Spleen (tissue), 11 donors: ENCODE measurements around the gene PAFAH1B1. TPM values are rescaled to one million over a fixed set of nuclear protein-coding genes. Genes with fewer than 3 reads are reported as not detected.

Experiments
- DNase-seq: peaks from one replicate; pipeline ENCODE4 v3.0.0-alpha.2; 2020
- H3K27ac ChIP-seq, 8 donors: fragments of 200-600 bp; sonication (generic) in 7 of 8; 1 replicate in 4 of 8; 2 replicates in 4 of 8; pipeline versions ENCODE4 v1.5.0 to v1.8.0; 2016 to 2021; ENCODE audit warnings: inconsistent platforms in 4 of 8, mild to moderate bottlenecking in 4 of 8, moderate library complexity in 1 of 8
- H3K27me3 ChIP-seq, 7 donors: fragments of 200-600 bp; sonication (generic) in 6 of 7; replicated peaks in 1 of 7; 1 replicate in 4 of 7; 2 replicates in 3 of 7; pipeline versions ENCODE4 v1.5.0 to v1.8.0; 2016 to 2021; ENCODE audit warnings: inconsistent platforms in 3 of 7, mild to moderate bottlenecking in 1 of 7
- H3K36me3 ChIP-seq, 6 donors: fragments of 200-600 bp; sonication (generic) in 5 of 6; 1 replicate in 4 of 6; 2 replicates in 2 of 6; pipeline versions ENCODE4 v1.5.0 to v1.8.0; 2016 to 2021; ENCODE audit warnings: inconsistent platforms in 2 of 6
- H3K4me1 ChIP-seq, 6 donors: fragments of 200-600 bp; sonication (generic) in 5 of 6; 1 replicate in 3 of 6; 2 replicates in 3 of 6; pipeline versions ENCODE4 v1.5.0 to v1.8.0; 2016 to 2021; ENCODE audit warnings: inconsistent platforms in 3 of 6
- H3K4me3 ChIP-seq, 8 donors: fragments of 200-600 bp; sonication (generic) in 7 of 8; 1 replicate in 4 of 8; 2 replicates in 4 of 8; pipeline versions ENCODE4 v1.5.0 to v1.8.0; 2016 to 2021; ENCODE audit warnings: inconsistent platforms in 4 of 8, mild to moderate bottlenecking in 4 of 8, moderate library complexity in 2 of 8
- H3K9me3 ChIP-seq, 8 donors: fragments of 200-600 bp; sonication (generic) in 7 of 8; 1 replicate in 4 of 8; 2 replicates in 4 of 8; pipeline versions ENCODE4 v1.5.0 to v1.8.0; 2016 to 2021; ENCODE audit warnings: inconsistent platforms in 4 of 8
- POLR2A ChIP-seq, 3 donors: fragments of 450-650 bp; IDR thresholded peaks; one replicate each; pipeline ENCODE4 v1.5.1; 2017; ENCODE audit warnings: antibody characterized with exemption in 3 of 3, mild to moderate bottlenecking in 1 of 3
- POLR2AphosphoS5 ChIP-seq, 3 donors: sonication (generic); formaldehyde crosslinking; IDR thresholded peaks; one replicate each; pipeline ENCODE4 v1.5.1; 2017; ENCODE audit warnings: antibody characterized with exemption in 3 of 3
- WGBS, 5 donors: extraction: QIAGEN DNeasy Blood & Tissue Kit in 3 of 5; methylation state at CpG; one replicate each; pipeline versions ENCODE4 v1.1.5 to v1.1.7; 2013 to 2018; 5-methylcytosine and 5-hydroxymethylcytosine counted together
- intact Hi-C: fragments of 100-400 bp; cut with DNase I; formaldehyde crosslinking; loops from one replicate; pipeline ENCODE4 v1.15.0; 2023; ENCODE audit warnings: low total_unique reads
- polyA plus RNA-seq, 3 donors: library from polyadenylated mRNA; stranded (reverse); fragments of 200-250 nt; gene quantifications; one replicate each; pipeline ENCODE4 v1.2.1, GENCODE V29; 2013
- total RNA-seq, 7 donors: library from RNA; depleted of rRNA in 3 of 7; stranded (reverse); fragments of >200 nt in 3 of 7; fragmentation: NEBNext Ultra II Directional in 4 of 7; extraction: Animal tissue kit (Norgen Biotek cat#: 25700) in 4 of 7; gene quantifications; one replicate each; pipeline versions ENCODE4 v1.1.0 to v1.2.1, GENCODE V29; 2016 to 2021
- TF ChIP-seq, protein P1 (sequence below), 11 experiments: fragments of 200-600 bp in 7 of 11; fragments of 450-650 bp in 4 of 11; sonication (generic) in 4 of 11; IDR thresholded peaks in 8 of 11; conservative IDR thresholded peaks in 3 of 11; 1 replicate in 7 of 11; 2 replicates in 4 of 11; pipeline versions ENCODE4 v1.4.0 to v1.8.0; 2016 to 2021; ENCODE audit warnings: antibody characterized with exemption in 11 of 11, inconsistent platforms in 4 of 11, mild to moderate bottlenecking in 1 of 11
- donor health status: healthy with polysubstance abuse.
- donor health status: DM: no; HTN: no; CAD: no; lungs with moderate emphysema.
- donor health status: DM: no; HTN: no; CAD: no.
- donor health status: Bipolar disorder and iron deficiency.
- donor health status: healthy.
- donor health status: DM: no; HTN: no; CAD: no.
- donor health status: DM: yes; HTN: yes; CAD: no.

Gene PAFAH1B1
- total and polyA plus RNA-seq, 10 donors = 20.8 to 175 (median 104) TPM

DNA sequence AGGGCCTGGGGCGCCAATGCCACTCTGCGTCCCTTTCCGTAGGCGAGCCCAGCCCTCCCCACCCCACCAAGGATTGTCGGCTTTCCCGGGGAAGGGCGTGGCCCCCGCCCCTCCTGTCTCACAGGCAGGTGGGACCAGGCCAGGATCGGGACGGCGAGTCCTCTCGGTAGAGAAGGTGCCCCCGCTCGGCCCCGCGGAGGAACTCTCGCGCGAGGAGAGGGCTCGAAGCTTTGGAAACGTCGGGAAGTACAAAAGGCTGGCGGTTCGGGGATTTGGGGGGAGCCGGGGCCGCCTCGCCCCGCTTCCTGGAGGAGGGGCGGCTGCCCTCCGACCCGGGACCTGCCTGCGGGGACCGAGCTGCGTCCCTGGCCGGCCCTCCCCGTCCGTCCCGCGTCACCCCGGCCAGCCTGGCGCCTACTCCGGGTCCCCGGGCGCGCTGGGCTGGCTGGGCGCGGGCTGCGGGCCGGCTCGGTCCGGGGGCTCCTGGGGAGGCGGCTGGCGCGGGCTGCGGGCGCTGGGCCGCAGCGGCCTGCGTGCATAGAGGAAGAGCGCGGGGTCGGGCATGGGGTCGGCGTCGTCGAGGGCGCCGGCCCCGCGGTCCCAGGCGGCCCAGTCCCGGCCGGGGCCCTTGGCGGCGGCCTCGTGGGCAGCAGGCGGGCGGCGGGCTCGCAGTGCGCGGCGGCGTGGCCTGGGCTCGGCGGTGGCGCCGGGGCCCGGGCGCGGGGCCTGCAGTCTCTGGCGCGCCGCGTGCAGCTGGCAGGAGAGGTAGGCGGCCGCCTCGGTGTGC lies 130.7 kb downstream of the PAFAH1B1 start:
- WGBS, 5 donors = 2 to 4% (median 4%) methylated on average over 72 to 98 of the region's 98 CpGs; no CpG with 5 or more reads in 2 of the 5 donors

DNA sequence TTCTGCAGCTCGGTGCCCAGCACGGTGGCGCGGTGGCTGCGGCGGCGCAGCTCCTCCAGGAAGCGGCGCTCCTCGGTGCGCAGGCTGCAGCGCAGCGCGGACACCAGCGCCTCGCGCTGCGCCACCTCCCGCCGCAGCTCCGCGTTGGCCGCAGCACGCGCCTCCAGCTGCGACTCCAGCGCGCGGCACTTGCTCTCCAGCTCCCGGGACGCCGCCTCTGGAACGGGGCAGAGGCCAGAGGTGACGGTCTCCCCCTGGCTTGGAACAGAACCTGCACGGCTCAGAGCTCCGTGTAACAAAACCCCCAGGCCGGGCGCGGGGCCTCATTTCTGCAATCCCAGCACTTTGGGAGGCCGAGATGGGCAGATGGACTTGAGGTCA lies 131.3 kb downstream of the PAFAH1B1 start:
- Histone ChIP-seq H3K9me3 (no peaks in the 10 kb centered on the region), H3K4me1 (peaks cover 0 to 20% (median 13%) of the 10 kb centered on the region in 6 donors), H3K27me3 (peaks cover 0 to 64% (median 28%) of the 10 kb centered on the region in 7 donors), H3K36me3 (no peaks in the 10 kb centered on the region), H3K27ac (no peak overlapping the region), H3K4me3 (peak overlapping the region in 6 of 8 donors; percentile 13 to 68 (median 34))
- 3 to 10% (median 4%) methylated on average over 15 to 40 of the region's 40 CpGs for WGBS, 5 donors
- TF ChIP-seq, protein P1, sequence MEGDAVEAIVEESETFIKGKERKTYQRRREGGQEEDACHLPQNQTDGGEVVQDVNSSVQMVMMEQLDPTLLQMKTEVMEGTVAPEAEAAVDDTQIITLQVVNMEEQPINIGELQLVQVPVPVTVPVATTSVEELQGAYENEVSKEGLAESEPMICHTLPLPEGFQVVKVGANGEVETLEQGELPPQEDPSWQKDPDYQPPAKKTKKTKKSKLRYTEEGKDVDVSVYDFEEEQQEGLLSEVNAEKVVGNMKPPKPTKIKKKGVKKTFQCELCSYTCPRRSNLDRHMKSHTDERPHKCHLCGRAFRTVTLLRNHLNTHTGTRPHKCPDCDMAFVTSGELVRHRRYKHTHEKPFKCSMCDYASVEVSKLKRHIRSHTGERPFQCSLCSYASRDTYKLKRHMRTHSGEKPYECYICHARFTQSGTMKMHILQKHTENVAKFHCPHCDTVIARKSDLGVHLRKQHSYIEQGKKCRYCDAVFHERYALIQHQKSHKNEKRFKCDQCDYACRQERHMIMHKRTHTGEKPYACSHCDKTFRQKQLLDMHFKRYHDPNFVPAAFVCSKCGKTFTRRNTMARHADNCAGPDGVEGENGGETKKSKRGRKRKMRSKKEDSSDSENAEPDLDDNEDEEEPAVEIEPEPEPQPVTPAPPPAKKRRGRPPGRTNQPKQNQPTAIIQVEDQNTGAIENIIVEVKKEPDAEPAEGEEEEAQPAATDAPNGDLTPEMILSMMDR (IDR thresholded peaks at IDR 0.05 in 8 of 11, conservative IDR thresholded peaks at IDR 0.05 in 3 of 11) = peak in 2 of 11 experiments; percentile 13 to 16
- no peak for TF ChIP-seq POLR2A (IDR thresholded peaks at IDR 0.05)
- TF ChIP-seq POLR2AphosphoS5 (IDR thresholded peaks at IDR 0.05) = peak in 2 of 3 donors; percentile 15 to 39
- DNase-seq = no peak
- intact Hi-C loops = no loop called here

More for the DNA sequence above, 130.7 kb downstream of the PAFAH1B1 start:
- Histone ChIP-seq H3K27ac (peak overlapping the region in 2 of 8 donors; percentile 24 to 37), H3K4me1 (peaks cover 0 to 20% (median 13%) of the 10 kb centered on the region in 6 donors), H3K4me3 (peak overlapping the region; percentile 12 to 68 (median 30)), H3K36me3 (no peaks in the 10 kb centered on the region), H3K9me3 (no peaks in the 10 kb centered on the region), H3K27me3 (peaks cover 0 to 64% (median 28%) of the 10 kb centered on the region in 7 donors)
- DNase-seq = no peak
- intact Hi-C loops = no loop called here
- no peak for TF ChIP-seq POLR2AphosphoS5 (IDR thresholded peaks at IDR 0.05)
- TF ChIP-seq, protein P1 (IDR thresholded peaks at IDR 0.05 in 8 of 11, conservative IDR thresholded peaks at IDR 0.05 in 3 of 11) = no peak
- TF ChIP-seq POLR2A (IDR thresholded peaks at IDR 0.05) = no peak

DNA sequence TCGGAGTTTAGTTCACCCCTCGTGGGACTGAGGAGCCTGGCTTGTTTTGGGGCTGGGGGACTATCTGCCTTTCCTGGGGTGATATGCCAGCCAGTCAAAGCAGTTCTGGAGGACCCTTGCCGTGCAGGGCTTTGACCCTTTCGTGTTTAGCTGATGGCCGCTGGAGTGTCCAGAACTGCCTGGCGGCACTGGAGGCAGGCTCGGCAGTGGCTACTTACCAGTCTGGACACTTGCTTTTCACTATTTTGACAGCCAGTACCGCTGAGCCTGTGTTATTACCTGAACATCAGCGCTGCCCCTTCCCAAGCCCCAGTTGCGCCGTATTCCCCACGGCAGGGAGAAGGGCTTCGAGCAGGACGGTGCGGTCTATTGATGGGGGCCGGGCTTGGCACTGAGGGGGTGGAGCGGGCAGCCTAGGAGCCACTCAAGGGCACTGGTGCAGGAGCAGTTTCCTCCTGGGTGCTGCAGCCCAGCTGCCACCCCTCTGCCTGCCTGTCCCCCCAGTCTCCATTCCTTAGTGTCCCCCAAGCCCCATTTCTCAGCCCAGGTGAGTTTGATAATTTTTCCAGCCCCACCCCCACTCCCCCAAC lies 137.4 kb downstream of the PAFAH1B1 start:
- no peaks in the 10 kb centered on the region for H3K9me3 ChIP-seq
- peaks cover 0 to 60% (median 11%) of the 10 kb centered on the region in 7 donors for H3K27me3 ChIP-seq
- no peak overlapping the region for H3K4me3 ChIP-seq
- intact Hi-C loops = no loop called here
- H3K27ac ChIP-seq = no peak overlapping the region
- no peak for DNase-seq
- TF ChIP-seq, protein P1 (IDR thresholded peaks at IDR 0.05 in 8 of 11, conservative IDR thresholded peaks at IDR 0.05 in 3 of 11) = no peak
- TF ChIP-seq POLR2AphosphoS5 (IDR thresholded peaks at IDR 0.05) (no peak), POLR2A (IDR thresholded peaks at IDR 0.05) (no peak)
- no peaks in the 10 kb centered on the region for H3K36me3 ChIP-seq
- no peaks in the 10 kb centered on the region for H3K4me1 ChIP-seq
- 84 to 89% (median 86%) methylated on average over 11 to 17 of the region's 17 CpGs for WGBS, 5 donors

DNA sequence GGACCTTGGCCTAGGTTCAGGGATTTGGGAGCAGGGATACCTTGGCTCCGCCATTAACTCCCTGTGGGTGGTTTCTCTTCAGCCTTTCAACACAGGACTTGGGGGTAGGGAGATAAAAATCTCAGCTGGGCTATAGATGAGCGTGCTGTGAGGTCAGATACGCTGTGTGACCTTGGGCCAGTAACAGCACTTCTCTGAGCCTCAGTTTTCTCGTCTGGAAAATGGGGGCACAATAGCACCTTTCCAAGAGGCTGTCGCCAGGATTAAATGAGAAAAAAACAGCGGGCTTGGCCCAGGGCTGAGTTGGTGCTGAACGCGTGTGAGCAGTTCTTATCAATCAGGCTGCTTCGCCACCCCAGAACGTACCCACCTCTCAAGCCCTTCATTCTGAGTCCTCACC lies 138.4 kb downstream of the PAFAH1B1 start:
- H3K4me3 ChIP-seq = no peak overlapping the region
- H3K27me3 ChIP-seq = peaks cover 0 to 58% (median 5%) of the 10 kb centered on the region in 7 donors
- no peak for DNase-seq
- no peaks in the 10 kb centered on the region for H3K9me3 ChIP-seq
- TF ChIP-seq POLR2AphosphoS5 (IDR thresholded peaks at IDR 0.05) (no peak), POLR2A (IDR thresholded peaks at IDR 0.05) (no peak)
- TF ChIP-seq, protein P1 (IDR thresholded peaks at IDR 0.05 in 8 of 11, conservative IDR thresholded peaks at IDR 0.05 in 3 of 11) = no peak
- WGBS, 5 donors = 81 to 92% (median 84%) methylated on average over 10 of the region's 10 CpGs
- H3K36me3 ChIP-seq = no peaks in the 10 kb centered on the region
- H3K4me1 ChIP-seq = no peaks in the 10 kb centered on the region
- intact Hi-C loops = no loop called here
- H3K27ac ChIP-seq = no peak overlapping the region
